ENCODE measurements around the gene DUT.

DUT gene

GRCh38 chr15:48385031-48385830 lies 54.0 kb downstream of the DUT start:
- no peaks in the 10 kb centered on the region for H3K36me3 ChIP-seq (ENCODE audit: control insufficient read depth in 1 of 2, insufficient read depth in 2 of 2, low read depth in 1 of 2, low read length in 2 of 2)
- WGBS = 95% methylated on average over 4 of the region's 4 CpGs

GRCh38 chr15:48388016-48388851 lies 57.0 kb downstream of the DUT start:
- H3K23ac ChIP-seq (ENCODE audit: low read length in 2 of 2) = no peak overlapping the region
- no peak overlapping the region for H3K4me3 ChIP-seq (ENCODE audit: insufficient read depth in 1 of 2, low read depth in 1 of 2, low read length in 2 of 2)
- H3K4me1 ChIP-seq (ENCODE audit: control insufficient read depth, insufficient read depth, low read depth, low read length) = peaks cover 8% of the 10 kb centered on the region
- H2AK5ac ChIP-seq (ENCODE audit: low read length, severe bottlenecking) = no peak overlapping the region
- no peak overlapping the region for H3K4ac ChIP-seq (ENCODE audit: low read depth in 1 of 2, low read length in 2 of 2)
- no peak overlapping the region for H2BK15ac ChIP-seq (ENCODE audit: low read depth, poor library complexity, severe bottlenecking)
- no peak overlapping the region for H2BK120ac ChIP-seq (ENCODE audit: low read depth, low read length)
- no peaks in the 10 kb centered on the region for H3K27me3 ChIP-seq (ENCODE audit: control insufficient read depth in 1 of 2, insufficient read depth in 1 of 2, low read length in 2 of 2)
- H3K27ac ChIP-seq (ENCODE audit: low read length, poor library complexity, severe bottlenecking) = no peak overlapping the region
- peak overlapping the region in 1 of 2 experiments; percentile 15 for H3K14ac ChIP-seq (ENCODE audit: low read length in 2 of 2)
- H4K91ac ChIP-seq (ENCODE audit: low read length) = no peak overlapping the region
- 77% methylated on average over 3 of the region's 4 CpGs for WGBS
- H3K36me3 ChIP-seq (ENCODE audit: control insufficient read depth in 1 of 2, insufficient read depth in 2 of 2, low read depth in 1 of 2, low read length in 2 of 2) = no peaks in the 10 kb centered on the region
- H3K18ac ChIP-seq (ENCODE audit: low read depth in 1 of 2, low read length in 2 of 2) = peak overlapping the region in 1 of 2 experiments; percentile 18
- no peaks in the 10 kb centered on the region for H3K79me1 ChIP-seq (replicated peaks; ENCODE audit: low read length, poor library complexity, severe bottlenecking)
- H3K9ac ChIP-seq (ENCODE audit: low read length) = no peak overlapping the region
- no peak overlapping the region for H2BK12ac ChIP-seq (ENCODE audit: low read length in 2 of 2)
- DNase-seq = peak; percentile 21
- H3K9me3 ChIP-seq (ENCODE audit: control insufficient read depth, low read length) = no peaks in the 10 kb centered on the region
- H4K8ac ChIP-seq (ENCODE audit: low read length) = no peak overlapping the region
- H3K4me2 ChIP-seq (ENCODE audit: low read length, poor library complexity, severe bottlenecking) = no peak overlapping the region
- H2AFZ ChIP-seq (ENCODE audit: low read depth, low read length) = no peak overlapping the region
- peak overlapping the region; percentile 76 for H2BK5ac ChIP-seq (ENCODE audit: low read depth, low read length, poor library complexity, severe bottlenecking)

More at GRCh38 chr15:48385031-48385830, 54.0 kb downstream of the DUT start:
- peaks cover 7% of the 10 kb centered on the region for H3K4me1 ChIP-seq (ENCODE audit: control insufficient read depth, insufficient read depth, low read depth, low read length)
- H3K79me1 ChIP-seq (replicated peaks; ENCODE audit: low read length, poor library complexity, severe bottlenecking) = no peaks in the 10 kb centered on the region
- H3K4ac ChIP-seq (ENCODE audit: low read depth in 1 of 2, low read length in 2 of 2) = no peak overlapping the region
- peak overlapping the region in 1 of 2 experiments; percentile 29 for H3K4me3 ChIP-seq (ENCODE audit: insufficient read depth in 1 of 2, low read depth in 1 of 2, low read length in 2 of 2)
- no peak overlapping the region for H2BK12ac ChIP-seq (ENCODE audit: low read length in 2 of 2)
- no peak overlapping the region for H2AK5ac ChIP-seq (ENCODE audit: low read length, severe bottlenecking)
- no peak overlapping the region for H4K8ac ChIP-seq (ENCODE audit: low read length)
- no peak overlapping the region for H2AFZ ChIP-seq (ENCODE audit: low read depth, low read length)
- peak overlapping the region; percentile 74 for H3K9ac ChIP-seq (ENCODE audit: low read length)
- H3K9me3 ChIP-seq (ENCODE audit: control insufficient read depth, low read length) = no peaks in the 10 kb centered on the region
- H3K27me3 ChIP-seq (ENCODE audit: control insufficient read depth in 1 of 2, insufficient read depth in 1 of 2, low read length in 2 of 2) = no peaks in the 10 kb centered on the region
- no peak overlapping the region for H3K18ac ChIP-seq (ENCODE audit: low read depth in 1 of 2, low read length in 2 of 2)
- no peak overlapping the region for H3K23ac ChIP-seq (ENCODE audit: low read length in 2 of 2)
- H4K91ac ChIP-seq (ENCODE audit: low read length) = peak overlapping the region; percentile 45
- no peak overlapping the region for H3K14ac ChIP-seq (ENCODE audit: low read length in 2 of 2)
- H2BK5ac ChIP-seq (ENCODE audit: low read depth, low read length, poor library complexity, severe bottlenecking) = no peak overlapping the region
- peak; percentile 18 for DNase-seq
- H3K27ac ChIP-seq (ENCODE audit: low read length, poor library complexity, severe bottlenecking) = no peak overlapping the region
- H2BK120ac ChIP-seq (ENCODE audit: low read depth, low read length) = no peak overlapping the region
- H2BK15ac ChIP-seq (ENCODE audit: low read depth, poor library complexity, severe bottlenecking) = no peak overlapping the region
- H3K4me2 ChIP-seq (ENCODE audit: low read length, poor library complexity, severe bottlenecking) = no peak overlapping the region

GRCh38 chr15:48388910-48389309 lies 57.7 kb downstream of the DUT start:
- Histone ChIP-seq H3K27ac (ENCODE audit: low read length, poor library complexity, severe bottlenecking) (no peak overlapping the region), H3K14ac (ENCODE audit: low read length in 2 of 2) (no peak overlapping the region), H3K18ac (ENCODE audit: low read depth in 1 of 2, low read length in 2 of 2) (no peak overlapping the region), H2BK15ac (ENCODE audit: low read depth, poor library complexity, severe bottlenecking) (no peak overlapping the region), H2BK120ac (ENCODE audit: low read depth, low read length) (no peak overlapping the region), H3K79me1 (replicated peaks; ENCODE audit: low read length, poor library complexity, severe bottlenecking) (no peaks in the 10 kb centered on the region), H3K4ac (ENCODE audit: low read depth in 1 of 2, low read length in 2 of 2) (no peak overlapping the region), H2BK5ac (ENCODE audit: low read depth, low read length, poor library complexity, severe bottlenecking) (no peak overlapping the region), H4K8ac (ENCODE audit: low read length) (no peak overlapping the region), H3K4me1 (ENCODE audit: control insufficient read depth, insufficient read depth, low read depth, low read length) (peaks cover 13% of the 10 kb centered on the region), H4K91ac (ENCODE audit: low read length) (no peak overlapping the region), H2AK5ac (ENCODE audit: low read length, severe bottlenecking) (no peak overlapping the region), H3K9ac (ENCODE audit: low read length) (peak overlapping the region; percentile 71), H3K4me2 (ENCODE audit: low read length, poor library complexity, severe bottlenecking) (no peak overlapping the region), H2BK12ac (ENCODE audit: low read length in 2 of 2) (no peak overlapping the region), H3K27me3 (ENCODE audit: control insufficient read depth in 1 of 2, insufficient read depth in 1 of 2, low read length in 2 of 2) (no peaks in the 10 kb centered on the region), H2AFZ (ENCODE audit: low read depth, low read length) (no peak overlapping the region), H3K36me3 (ENCODE audit: control insufficient read depth in 1 of 2, insufficient read depth in 2 of 2, low read depth in 1 of 2, low read length in 2 of 2) (no peaks in the 10 kb centered on the region), H3K23ac (ENCODE audit: low read length in 2 of 2) (no peak overlapping the region), H3K4me3 (ENCODE audit: insufficient read depth in 1 of 2, low read depth in 1 of 2, low read length in 2 of 2) (no peak overlapping the region), H3K9me3 (ENCODE audit: control insufficient read depth, low read length) (no peaks in the 10 kb centered on the region)
- no peak for DNase-seq
- WGBS = 100% methylated on average over 1 of the region's 1 CpG

DNA sequence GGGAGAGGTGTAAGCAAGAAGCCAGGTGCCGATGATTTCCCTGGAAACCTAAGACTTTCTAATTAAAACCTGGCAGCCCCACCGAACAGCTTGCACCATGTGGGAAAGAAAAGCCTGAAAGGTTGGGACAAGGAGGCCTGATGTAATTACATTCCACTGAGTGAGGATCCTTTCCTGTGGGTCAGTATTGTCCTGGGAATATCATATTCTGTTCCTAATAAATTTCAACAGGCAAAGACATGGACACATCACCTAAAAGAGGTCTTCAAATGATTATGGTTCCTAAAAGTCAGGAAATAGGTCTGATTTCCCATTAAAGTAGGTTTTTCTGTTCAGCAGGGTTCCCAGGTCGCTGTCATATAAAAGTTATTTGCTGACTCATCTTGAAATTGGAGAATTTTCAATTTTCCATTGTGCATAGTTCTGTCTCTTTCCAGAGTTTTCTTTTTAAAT lies 58.5 kb downstream of the DUT start:
- Histone ChIP-seq H4K91ac (ENCODE audit: low read length) (no peak overlapping the region), H3K36me3 (ENCODE audit: control insufficient read depth in 1 of 2, insufficient read depth in 2 of 2, low read depth in 1 of 2, low read length in 2 of 2) (no peaks in the 10 kb centered on the region), H2BK120ac (ENCODE audit: low read depth, low read length) (no peak overlapping the region), H3K27me3 (ENCODE audit: control insufficient read depth in 1 of 2, insufficient read depth in 1 of 2, low read length in 2 of 2) (no peaks in the 10 kb centered on the region), H3K79me1 (replicated peaks; ENCODE audit: low read length, poor library complexity, severe bottlenecking) (no peaks in the 10 kb centered on the region), H2BK5ac (ENCODE audit: low read depth, low read length, poor library complexity, severe bottlenecking) (no peak overlapping the region), H2BK15ac (ENCODE audit: low read depth, poor library complexity, severe bottlenecking) (no peak overlapping the region), H3K27ac (ENCODE audit: low read length, poor library complexity, severe bottlenecking) (no peak overlapping the region), H3K18ac (ENCODE audit: low read depth in 1 of 2, low read length in 2 of 2) (no peak overlapping the region), H3K9ac (ENCODE audit: low read length) (peak overlapping the region; percentile 71), H4K8ac (ENCODE audit: low read length) (no peak overlapping the region), H3K4me2 (ENCODE audit: low read length, poor library complexity, severe bottlenecking) (no peak overlapping the region), H2AK5ac (ENCODE audit: low read length, severe bottlenecking) (peak overlapping the region; percentile 25), H3K4me3 (ENCODE audit: insufficient read depth in 1 of 2, low read depth in 1 of 2, low read length in 2 of 2) (no peak overlapping the region), H2AFZ (ENCODE audit: low read depth, low read length) (no peak overlapping the region), H2BK12ac (ENCODE audit: low read length in 2 of 2) (no peak overlapping the region), H3K23ac (ENCODE audit: low read length in 2 of 2) (no peak overlapping the region), H3K4me1 (ENCODE audit: control insufficient read depth, insufficient read depth, low read depth, low read length) (peaks cover 13% of the 10 kb centered on the region), H3K14ac (ENCODE audit: low read length in 2 of 2) (no peak overlapping the region), H3K9me3 (ENCODE audit: control insufficient read depth, low read length) (no peaks in the 10 kb centered on the region), H3K4ac (ENCODE audit: low read depth in 1 of 2, low read length in 2 of 2) (no peak overlapping the region)
- 65% methylated on average over 2 of the region's 3 CpGs for WGBS
- DNase-seq = peak; percentile 17

Measured in mesenchymal stem cell (in vitro differentiated cells and primary cell).